Glutamatergic neuron (in vitro differentiated cells): ENCODE data around the gene MYOCD. TPM values are rescaled to one million over a fixed set of nuclear protein-coding genes. Genes with fewer than 3 reads are reported as not detected.

Experiments
- DNase-seq: peaks from one replicate; pipeline ENCODE4 v3.0.0; 2022
- H3K27ac Mint-ChIP-seq: one replicate; pipeline ENCODE4 v1.8.0; 2020; ENCODE audit warnings: mild to moderate bottlenecking, mixed read lengths, inconsistent platforms; ENCODE audit not compliant: unreplicated experiment
- H3K27me3 Mint-ChIP-seq: one replicate; pipeline ENCODE4 v1.8.0; 2020; ENCODE audit warnings: mild to moderate bottlenecking, moderate library complexity, mixed read lengths, inconsistent platforms; ENCODE audit not compliant: unreplicated experiment
- H3K36me3 Mint-ChIP-seq: one replicate; pipeline ENCODE4 v1.8.0; 2020; ENCODE audit warnings: mild to moderate bottlenecking, mixed read lengths, inconsistent platforms; ENCODE audit not compliant: unreplicated experiment
- H3K4me1 Mint-ChIP-seq: one replicate; pipeline ENCODE4 v1.8.0; 2020; ENCODE audit warnings: mild to moderate bottlenecking, low read depth, mixed read lengths, inconsistent platforms; ENCODE audit not compliant: unreplicated experiment
- H3K4me3 Mint-ChIP-seq: one replicate; pipeline ENCODE4 v1.8.0; 2020; ENCODE audit warnings: mild to moderate bottlenecking, mixed read lengths, inconsistent platforms; ENCODE audit not compliant: unreplicated experiment
- H3K9me3 Mint-ChIP-seq: one replicate; pipeline ENCODE4 v1.8.0; 2020; ENCODE audit warnings: mild to moderate bottlenecking, moderate library complexity, mixed read lengths, inconsistent platforms; ENCODE audit not compliant: unreplicated experiment
- CTCF ChIP-seq: fragments of 200-600 bp; sonication (generic); IDR thresholded peaks from one replicate; pipeline ENCODE4 v1.5.0; 2021; ENCODE audit not compliant: partially characterized antibody, unreplicated experiment
- total RNA-seq: library from RNA; stranded (reverse); fragmentation: NEBNext Ultra II Directional; extraction: Animal tissue kit (Norgen Biotek cat#: 25700); gene quantifications from one replicate; pipeline ENCODE4 v1.2.1, GENCODE V29; 2021; ENCODE audit not compliant: unreplicated experiment

Gene MYOCD
- total RNA-seq, 1 donor from 2014 or later, result not detected

- DNase-seq, result no peak
- H3K27ac Mint-ChIP-seq, result no peak overlapping the region
- TF ChIP-seq CTCF, result no peak
- no peaks in the 10 kb centered on the region for H3K4me1 Mint-ChIP-seq
- no peak overlapping the region for H3K4me3 Mint-ChIP-seq
- no peaks in the 10 kb centered on the region for H3K9me3 Mint-ChIP-seq
- no peaks in the 10 kb centered on the region for H3K36me3 Mint-ChIP-seq
- peaks cover 2% of the 10 kb centered on the region for H3K27me3 Mint-ChIP-seq
Measured at GRCh38 chr17:12680993-12681392, 15.3 kb downstream of the MYOCD start.

GRCh38 chr17:12683299-12683698 is 17.6 kb downstream of the MYOCD start:
- Mint-ChIP-seq H3K36me3 (no peaks in the 10 kb centered on the region), H3K27me3 (peaks cover 2% of the 10 kb centered on the region), H3K4me1 (no peaks in the 10 kb centered on the region), H3K27ac (no peak overlapping the region), H3K4me3 (no peak overlapping the region), H3K9me3 (no peaks in the 10 kb centered on the region)
- no peak for TF ChIP-seq CTCF
- no peak for DNase-seq

GRCh38 chr17:12686486-12686885 is 20.8 kb downstream of the MYOCD start:
- Mint-ChIP-seq H3K4me1 (no peaks in the 10 kb centered on the region), H3K4me3 (no peak overlapping the region), H3K27me3 (no peaks in the 10 kb centered on the region), H3K9me3 (no peaks in the 10 kb centered on the region), H3K27ac (no peak overlapping the region), H3K36me3 (no peaks in the 10 kb centered on the region)
- no peak for TF ChIP-seq CTCF
- no peak for DNase-seq

GRCh38 chr17:12688382-12688781 is 22.7 kb downstream of the MYOCD start:
- Mint-ChIP-seq H3K27ac (no peak overlapping the region), H3K27me3 (no peaks in the 10 kb centered on the region), H3K4me3 (no peak overlapping the region), H3K4me1 (no peaks in the 10 kb centered on the region), H3K36me3 (no peaks in the 10 kb centered on the region), H3K9me3 (no peaks in the 10 kb centered on the region)
- no peak for TF ChIP-seq CTCF
- no peak for DNase-seq

GRCh38 chr17:12691173-12691572 is 25.5 kb downstream of the MYOCD start:
- Mint-ChIP-seq H3K4me1 (no peaks in the 10 kb centered on the region), H3K36me3 (no peaks in the 10 kb centered on the region)

More at GRCh38 chr17:12691173-12691572, 25.5 kb downstream of the MYOCD start:
- H3K4me3 Mint-ChIP-seq, result no peak overlapping the region
- no peaks in the 10 kb centered on the region for H3K27me3 Mint-ChIP-seq
- TF ChIP-seq CTCF, result no peak
- H3K9me3 Mint-ChIP-seq, result no peaks in the 10 kb centered on the region
- no peak for DNase-seq
- no peak overlapping the region for H3K27ac Mint-ChIP-seq
